Spleen (tissue), 11 donors: Measurements from ENCODE around the gene KMT2A. TPM values are rescaled to one million over a fixed set of nuclear protein-coding genes. Genes with fewer than 3 reads are reported as not detected.

ENCODE experiments used
- DNase-seq: peaks from one replicate; pipeline ENCODE4 v3.0.0-alpha.2; 2020
- H3K27ac ChIP-seq, 8 donors: fragments of 200-600 bp; sonication (generic) in 7 of 8; 1 replicate in 4 of 8; 2 replicates in 4 of 8; pipeline versions ENCODE4 v1.5.0 to v1.8.0; 2016 to 2021; ENCODE audit warnings: inconsistent platforms in 4 of 8, mild to moderate bottlenecking in 4 of 8, moderate library complexity in 1 of 8
- H3K27me3 ChIP-seq, 7 donors: fragments of 200-600 bp; sonication (generic) in 6 of 7; replicated peaks in 1 of 7; 1 replicate in 4 of 7; 2 replicates in 3 of 7; pipeline versions ENCODE4 v1.5.0 to v1.8.0; 2016 to 2021; ENCODE audit warnings: inconsistent platforms in 3 of 7, mild to moderate bottlenecking in 1 of 7
- H3K36me3 ChIP-seq, 6 donors: fragments of 200-600 bp; sonication (generic) in 5 of 6; 1 replicate in 4 of 6; 2 replicates in 2 of 6; pipeline versions ENCODE4 v1.5.0 to v1.8.0; 2016 to 2021; ENCODE audit warnings: inconsistent platforms in 2 of 6
- H3K4me1 ChIP-seq, 6 donors: fragments of 200-600 bp; sonication (generic) in 5 of 6; 1 replicate in 3 of 6; 2 replicates in 3 of 6; pipeline versions ENCODE4 v1.5.0 to v1.8.0; 2016 to 2021; ENCODE audit warnings: inconsistent platforms in 3 of 6
- H3K4me3 ChIP-seq, 8 donors: fragments of 200-600 bp; sonication (generic) in 7 of 8; 1 replicate in 4 of 8; 2 replicates in 4 of 8; pipeline versions ENCODE4 v1.5.0 to v1.8.0; 2016 to 2021; ENCODE audit warnings: inconsistent platforms in 4 of 8, mild to moderate bottlenecking in 4 of 8, moderate library complexity in 2 of 8
- H3K9me3 ChIP-seq, 8 donors: fragments of 200-600 bp; sonication (generic) in 7 of 8; 1 replicate in 4 of 8; 2 replicates in 4 of 8; pipeline versions ENCODE4 v1.5.0 to v1.8.0; 2016 to 2021; ENCODE audit warnings: inconsistent platforms in 4 of 8
- POLR2A ChIP-seq, 3 donors: fragments of 450-650 bp; IDR thresholded peaks; one replicate each; pipeline ENCODE4 v1.5.1; 2017; ENCODE audit warnings: antibody characterized with exemption in 3 of 3, mild to moderate bottlenecking in 1 of 3
- POLR2AphosphoS5 ChIP-seq, 3 donors: sonication (generic); formaldehyde crosslinking; IDR thresholded peaks; one replicate each; pipeline ENCODE4 v1.5.1; 2017; ENCODE audit warnings: antibody characterized with exemption in 3 of 3
- WGBS, 5 donors: extraction: QIAGEN DNeasy Blood & Tissue Kit in 3 of 5; methylation state at CpG; one replicate each; pipeline versions ENCODE4 v1.1.5 to v1.1.7; 2013 to 2018; 5-methylcytosine and 5-hydroxymethylcytosine counted together
- intact Hi-C: fragments of 100-400 bp; cut with DNase I; formaldehyde crosslinking; loops from one replicate; pipeline ENCODE4 v1.15.0; 2023; ENCODE audit warnings: low total_unique reads
- polyA plus RNA-seq, 3 donors: library from polyadenylated mRNA; stranded (reverse); fragments of 200-250 nt; gene quantifications; one replicate each; pipeline ENCODE4 v1.2.1, GENCODE V29; 2013
- total RNA-seq, 7 donors: library from RNA; depleted of rRNA in 3 of 7; stranded (reverse); fragments of >200 nt in 3 of 7; fragmentation: NEBNext Ultra II Directional in 4 of 7; extraction: Animal tissue kit (Norgen Biotek cat#: 25700) in 4 of 7; gene quantifications; one replicate each; pipeline versions ENCODE4 v1.1.0 to v1.2.1, GENCODE V29; 2016 to 2021
- TF ChIP-seq, protein P1 (sequence below), 11 experiments: fragments of 200-600 bp in 7 of 11; fragments of 450-650 bp in 4 of 11; sonication (generic) in 4 of 11; IDR thresholded peaks in 8 of 11; conservative IDR thresholded peaks in 3 of 11; 1 replicate in 7 of 11; 2 replicates in 4 of 11; pipeline versions ENCODE4 v1.4.0 to v1.8.0; 2016 to 2021; ENCODE audit warnings: antibody characterized with exemption in 11 of 11, inconsistent platforms in 4 of 11, mild to moderate bottlenecking in 1 of 11
- donor health status: healthy with polysubstance abuse.
- donor health status: DM: no; HTN: no; CAD: no; lungs with moderate emphysema.
- donor health status: DM: no; HTN: no; CAD: no.
- donor health status: Bipolar disorder and iron deficiency.
- donor health status: healthy.
- donor health status: DM: no; HTN: no; CAD: no.
- donor health status: DM: yes; HTN: yes; CAD: no.

Gene KMT2A
- total and polyA plus RNA-seq, 10 donors: 5.9 to 134 (median 103) TPM

DNA sequence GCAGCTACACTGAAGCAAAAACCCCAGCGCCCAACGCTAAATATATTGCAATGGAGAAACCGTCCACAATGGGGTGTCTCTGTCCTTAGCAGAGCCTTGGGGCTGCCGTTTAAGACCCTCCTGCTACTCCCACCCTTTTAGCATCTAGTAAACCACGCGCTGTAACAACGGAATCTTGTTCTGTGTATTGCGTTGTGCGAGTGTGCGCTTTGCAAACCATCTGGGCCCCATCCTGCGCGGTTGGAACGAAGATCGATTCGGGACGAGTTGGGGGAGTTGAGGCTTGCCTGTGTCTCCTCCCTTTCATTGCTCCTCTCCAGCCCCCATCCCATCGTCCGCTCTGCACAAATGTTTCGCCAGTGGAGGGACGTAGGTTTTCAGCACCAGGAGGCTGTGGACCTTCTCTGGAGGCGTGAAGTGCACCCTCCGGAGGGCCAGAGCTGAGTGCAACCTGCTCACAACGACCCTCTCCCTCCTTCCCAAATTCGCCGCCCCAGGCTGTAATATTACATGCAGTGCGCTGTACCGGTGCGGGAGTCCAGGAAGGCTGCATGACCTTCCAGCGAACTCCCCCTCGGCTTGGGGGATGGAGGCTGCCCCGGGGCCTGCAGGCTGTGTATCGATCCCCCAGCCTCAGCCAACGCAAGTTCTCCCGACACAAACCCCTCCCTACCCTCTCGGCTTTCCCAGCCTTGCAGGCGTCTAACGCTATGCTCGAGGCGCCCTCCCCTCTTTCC, 1.6 kb upstream of the KMT2A start:
- 0 to 2% (median 0%) methylated on average over 28 to 39 of the region's 39 CpGs for WGBS, 5 donors
- no peak for TF ChIP-seq POLR2AphosphoS5 (IDR thresholded peaks at IDR 0.05)
- TF ChIP-seq, protein P1, sequence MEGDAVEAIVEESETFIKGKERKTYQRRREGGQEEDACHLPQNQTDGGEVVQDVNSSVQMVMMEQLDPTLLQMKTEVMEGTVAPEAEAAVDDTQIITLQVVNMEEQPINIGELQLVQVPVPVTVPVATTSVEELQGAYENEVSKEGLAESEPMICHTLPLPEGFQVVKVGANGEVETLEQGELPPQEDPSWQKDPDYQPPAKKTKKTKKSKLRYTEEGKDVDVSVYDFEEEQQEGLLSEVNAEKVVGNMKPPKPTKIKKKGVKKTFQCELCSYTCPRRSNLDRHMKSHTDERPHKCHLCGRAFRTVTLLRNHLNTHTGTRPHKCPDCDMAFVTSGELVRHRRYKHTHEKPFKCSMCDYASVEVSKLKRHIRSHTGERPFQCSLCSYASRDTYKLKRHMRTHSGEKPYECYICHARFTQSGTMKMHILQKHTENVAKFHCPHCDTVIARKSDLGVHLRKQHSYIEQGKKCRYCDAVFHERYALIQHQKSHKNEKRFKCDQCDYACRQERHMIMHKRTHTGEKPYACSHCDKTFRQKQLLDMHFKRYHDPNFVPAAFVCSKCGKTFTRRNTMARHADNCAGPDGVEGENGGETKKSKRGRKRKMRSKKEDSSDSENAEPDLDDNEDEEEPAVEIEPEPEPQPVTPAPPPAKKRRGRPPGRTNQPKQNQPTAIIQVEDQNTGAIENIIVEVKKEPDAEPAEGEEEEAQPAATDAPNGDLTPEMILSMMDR (IDR thresholded peaks at IDR 0.05 in 8 of 11, conservative IDR thresholded peaks at IDR 0.05 in 3 of 11): no peak
- TF ChIP-seq POLR2A (IDR thresholded peaks at IDR 0.05): no peak
- H3K4me3 ChIP-seq: peak overlapping the region; percentile 62 to 98 (median 94)
- no peaks in the 10 kb centered on the region for H3K9me3 ChIP-seq
- H3K27ac ChIP-seq: peak overlapping the region in 7 of 8 donors; percentile 88 to 96 (median 94)
- DNase-seq: peak; percentile 82
- peaks cover 13 to 50% (median 34%) of the 10 kb centered on the region in 6 donors for H3K4me1 ChIP-seq
- peaks cover 0 to 3% (median 0%) of the 10 kb centered on the region in 7 donors for H3K27me3 ChIP-seq
- no peaks in the 10 kb centered on the region for H3K36me3 ChIP-seq
- intact Hi-C loops: no loop called here

DNA sequence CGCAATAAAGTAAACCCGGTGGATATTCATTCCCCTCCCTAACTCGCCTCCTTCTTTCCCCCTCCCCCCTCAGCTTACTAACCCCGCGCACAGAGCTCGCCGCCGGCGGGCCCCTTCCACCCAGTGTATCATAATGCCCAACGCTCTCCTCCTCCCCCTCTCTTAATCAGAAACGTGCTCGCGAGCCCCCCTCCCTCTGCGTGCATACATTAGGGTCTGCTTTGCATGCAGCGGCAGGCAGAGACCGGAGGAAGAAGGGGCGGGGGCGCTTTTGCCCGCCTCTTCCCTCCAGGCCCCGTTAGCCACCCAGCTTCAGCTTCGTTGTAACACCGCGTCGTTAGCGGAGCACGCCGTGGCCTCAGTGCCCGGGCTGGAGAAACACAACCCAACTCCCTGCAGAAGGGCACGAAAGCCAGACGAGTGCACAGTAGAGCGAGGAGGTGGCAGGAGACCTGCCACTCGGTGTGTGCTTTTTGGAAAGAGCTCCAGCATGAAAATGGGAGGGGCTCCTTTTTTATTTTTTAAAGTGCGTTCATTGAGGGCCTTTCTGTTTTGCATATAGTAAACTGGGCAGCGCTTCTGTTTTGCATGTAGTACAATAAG, 901 bp upstream of the KMT2A start:
- peaks cover 0 to 3% (median 0%) of the 10 kb centered on the region in 7 donors for H3K27me3 ChIP-seq
- peaks cover 17 to 56% (median 41%) of the 10 kb centered on the region in 6 donors for H3K4me1 ChIP-seq
- TF ChIP-seq, protein P1 (IDR thresholded peaks at IDR 0.05 in 8 of 11, conservative IDR thresholded peaks at IDR 0.05 in 3 of 11): no peak
- TF ChIP-seq POLR2AphosphoS5 (IDR thresholded peaks at IDR 0.05): peak; percentile 14 to 72 (median 58)
- no peaks in the 10 kb centered on the region for H3K36me3 ChIP-seq
- 0 to 1% (median 1%) methylated on average over 33 to 34 of the region's 34 CpGs for WGBS, 5 donors
- H3K4me3 ChIP-seq: peak overlapping the region; percentile 62 to 98 (median 94)
- H3K27ac ChIP-seq: peak overlapping the region; percentile 88 to 96 (median 93)
- DNase-seq: peak; percentile 93
- intact Hi-C loops: no loop called here
- H3K9me3 ChIP-seq: no peaks in the 10 kb centered on the region

DNA sequence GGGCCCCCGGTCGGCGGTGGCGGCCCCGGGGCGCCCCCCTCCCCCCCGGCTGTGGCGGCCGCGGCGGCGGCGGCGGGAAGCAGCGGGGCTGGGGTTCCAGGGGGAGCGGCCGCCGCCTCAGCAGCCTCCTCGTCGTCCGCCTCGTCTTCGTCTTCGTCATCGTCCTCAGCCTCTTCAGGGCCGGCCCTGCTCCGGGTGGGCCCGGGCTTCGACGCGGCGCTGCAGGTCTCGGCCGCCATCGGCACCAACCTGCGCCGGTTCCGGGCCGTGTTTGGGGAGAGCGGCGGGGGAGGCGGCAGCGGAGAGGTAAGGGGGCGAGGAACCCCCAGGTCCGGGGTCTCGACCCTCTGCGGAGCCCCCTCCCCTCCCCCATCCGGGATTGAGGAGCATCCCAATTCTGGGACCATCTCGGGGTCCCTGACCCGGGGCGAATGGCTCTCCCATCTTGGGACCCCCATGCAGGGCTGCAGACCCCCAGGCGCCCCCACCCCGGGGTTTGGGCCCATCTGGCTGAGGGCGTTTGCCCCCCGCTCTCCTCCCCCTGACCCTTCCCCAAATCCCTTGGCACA, 431 bp downstream of the KMT2A start:
- DNase-seq: peak; percentile 90
- 0 to 2% (median 1%) methylated on average over 10 to 55 of the region's 55 CpGs for WGBS, 5 donors
- intact Hi-C loops: no loop called here

More for the DNA sequence above, 431 bp downstream of the KMT2A start:
- Histone ChIP-seq H3K27ac (peak overlapping the region; percentile 88 to 96 (median 93)), H3K4me3 (peak overlapping the region; percentile 62 to 98 (median 94)), H3K9me3 (no peaks in the 10 kb centered on the region), H3K27me3 (peaks cover 0 to 3% (median 0%) of the 10 kb centered on the region in 7 donors), H3K4me1 (peaks cover 30 to 70% (median 54%) of the 10 kb centered on the region in 6 donors), H3K36me3 (no peaks in the 10 kb centered on the region)
- TF ChIP-seq, protein P1 (IDR thresholded peaks at IDR 0.05 in 8 of 11, conservative IDR thresholded peaks at IDR 0.05 in 3 of 11): no peak
- no peak for TF ChIP-seq POLR2AphosphoS5 (IDR thresholded peaks at IDR 0.05)
- no peak for TF ChIP-seq POLR2A (IDR thresholded peaks at IDR 0.05)
